ENCODE measurements around the gene ZCCHC24.

- TF ChIP-seq POLR2A (IDR thresholded peaks at IDR 0.05): no peak
- TF ChIP-seq CTCF (IDR thresholded peaks at IDR 0.05): no peak
Observed at GRCh38 chr10:79387974-79388850, 57.2 kb downstream of the ZCCHC24 start.

All from Peyer's patch (tissue), 4 donors.